Breast epithelium (tissue), 4 donors: ENCODE data around the gene LCK. TPM values are rescaled to one million over a fixed set of nuclear protein-coding genes. Genes with fewer than 3 reads are reported as not detected.

Experiments
- DNase-seq, 2 donors: peaks; one replicate each; pipeline ENCODE4 v3.0.0-alpha.2; 2019; ENCODE audit warnings: low spot score in 2 of 2
- H3K27ac ChIP-seq, 2 donors: fragments of 200-600 bp; sonication (generic) in 1 of 2; one replicate each; pipeline ENCODE4 v1.5.1; 2016 to 2019; ENCODE audit warnings: mild to moderate bottlenecking in 1 of 2
- H3K27me3 ChIP-seq, 2 donors: fragments of 200-600 bp; sonication (generic) in 1 of 2; one replicate each; pipeline versions ENCODE4 v1.5.1 to v1.6.0; 2017 to 2019; ENCODE audit warnings: control low read depth in 1 of 2, mild to moderate bottlenecking in 1 of 2
- H3K36me3 ChIP-seq: fragments of 200-600 bp; one replicate; pipeline ENCODE4 v1.5.1; 2019
- H3K4me1 ChIP-seq, 2 donors: fragments of 200-600 bp; sonication (generic); one replicate each; pipeline ENCODE4 v1.5.1; 2016 to 2019; ENCODE audit warnings: control low read depth in 1 of 2
- H3K4me3 ChIP-seq, 3 donors: fragments of 200-600 bp; sonication (generic); 1 replicate in 2 of 3; 2 replicates in 1 of 3; pipeline ENCODE4 v1.5.1; 2016 to 2019; ENCODE audit warnings: mild to moderate bottlenecking in 3 of 3, moderate library complexity in 2 of 3
- H3K9me3 ChIP-seq, 2 donors: fragments of 200-600 bp; sonication (generic) in 1 of 2; one replicate each; pipeline ENCODE4 v1.5.1; 2016 to 2019; ENCODE audit warnings: control low read depth in 1 of 2
- POLR2A ChIP-seq: fragments of 450-650 bp; IDR thresholded peaks from one replicate; pipeline ENCODE4 v1.6.1; 2016; ENCODE audit warnings: antibody characterized with exemption, mild to moderate bottlenecking, moderate library complexity
- POLR2AphosphoS5 ChIP-seq, 3 donors: sonication (generic); formaldehyde crosslinking; IDR thresholded peaks; one replicate each; pipeline ENCODE4 v1.6.1; 2017; ENCODE audit warnings: antibody characterized with exemption in 3 of 3
- intact Hi-C: fragments of 100-400 bp; cut with DNase I; formaldehyde crosslinking; loops from one replicate; pipeline ENCODE4 v1.15.1; 2023; ENCODE audit warnings: low total_unique reads
- total RNA-seq, 3 donors: library from RNA; depleted of rRNA; stranded (reverse); fragments of >200 nt; gene quantifications; one replicate each; pipeline ENCODE4 v1.1.0, GENCODE V29; 2016
- TF ChIP-seq, protein P1 (sequence below), 3 donors: fragments of 450-650 bp; IDR thresholded peaks; one replicate each; pipeline ENCODE4 v1.5.1; 2016 to 2017; ENCODE audit warnings: antibody characterized with exemption in 3 of 3, mild to moderate bottlenecking in 3 of 3, moderate library complexity in 3 of 3

Gene LCK
- total RNA-seq, 3 donors from 2014 or later, result 2.4 to 4.1 (median 2.9) TPM

- Histone ChIP-seq H3K4me1 (no peaks in the 10 kb centered on the region), H3K27ac (no peak overlapping the region), H3K27me3 (no peaks in the 10 kb centered on the region), H3K36me3 (no peaks in the 10 kb centered on the region), H3K9me3 (no peaks in the 10 kb centered on the region), H3K4me3 (no peak overlapping the region)
- no peak for DNase-seq
- TF ChIP-seq, protein P1, sequence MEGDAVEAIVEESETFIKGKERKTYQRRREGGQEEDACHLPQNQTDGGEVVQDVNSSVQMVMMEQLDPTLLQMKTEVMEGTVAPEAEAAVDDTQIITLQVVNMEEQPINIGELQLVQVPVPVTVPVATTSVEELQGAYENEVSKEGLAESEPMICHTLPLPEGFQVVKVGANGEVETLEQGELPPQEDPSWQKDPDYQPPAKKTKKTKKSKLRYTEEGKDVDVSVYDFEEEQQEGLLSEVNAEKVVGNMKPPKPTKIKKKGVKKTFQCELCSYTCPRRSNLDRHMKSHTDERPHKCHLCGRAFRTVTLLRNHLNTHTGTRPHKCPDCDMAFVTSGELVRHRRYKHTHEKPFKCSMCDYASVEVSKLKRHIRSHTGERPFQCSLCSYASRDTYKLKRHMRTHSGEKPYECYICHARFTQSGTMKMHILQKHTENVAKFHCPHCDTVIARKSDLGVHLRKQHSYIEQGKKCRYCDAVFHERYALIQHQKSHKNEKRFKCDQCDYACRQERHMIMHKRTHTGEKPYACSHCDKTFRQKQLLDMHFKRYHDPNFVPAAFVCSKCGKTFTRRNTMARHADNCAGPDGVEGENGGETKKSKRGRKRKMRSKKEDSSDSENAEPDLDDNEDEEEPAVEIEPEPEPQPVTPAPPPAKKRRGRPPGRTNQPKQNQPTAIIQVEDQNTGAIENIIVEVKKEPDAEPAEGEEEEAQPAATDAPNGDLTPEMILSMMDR (IDR thresholded peaks at IDR 0.05), result no peak
- no peak for TF ChIP-seq POLR2AphosphoS5 (IDR thresholded peaks at IDR 0.05)
- TF ChIP-seq POLR2A, result no peak
- intact Hi-C loops, result no loop called here
These were observed 60.8 kb downstream of the LCK start for GRCh38 chr1:32311709-32312393.

DNA sequence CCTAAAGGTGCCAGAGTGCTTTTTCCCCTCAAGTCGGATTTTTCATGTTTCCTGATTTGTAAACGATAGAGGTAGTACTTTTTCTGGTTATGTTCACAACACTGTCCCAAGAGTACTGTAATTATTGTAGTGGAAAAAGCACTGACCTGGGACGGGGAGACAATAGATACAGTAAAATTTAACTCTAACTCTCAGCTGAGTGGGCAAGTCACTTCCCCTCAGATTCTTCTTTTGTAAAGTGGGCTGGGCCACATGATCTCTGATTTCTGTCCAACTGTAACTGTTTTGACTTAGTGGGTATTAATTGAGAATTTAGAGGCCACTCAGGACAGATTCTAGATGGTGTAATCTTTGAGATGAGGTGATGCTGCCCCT lies 65.8 kb downstream of the LCK start:
- Histone ChIP-seq H3K9me3 (no peaks in the 10 kb centered on the region), H3K27me3 (no peaks in the 10 kb centered on the region), H3K4me3 (no peak overlapping the region), H3K4me1 (no peaks in the 10 kb centered on the region), H3K27ac (no peak overlapping the region), H3K36me3 (no peaks in the 10 kb centered on the region)
- no peak for TF ChIP-seq POLR2AphosphoS5 (IDR thresholded peaks at IDR 0.05)
- no peak for TF ChIP-seq POLR2A
- TF ChIP-seq, protein P1 (IDR thresholded peaks at IDR 0.05), result no peak
- intact Hi-C loops, result no loop called here
- DNase-seq, result no peak

DNA sequence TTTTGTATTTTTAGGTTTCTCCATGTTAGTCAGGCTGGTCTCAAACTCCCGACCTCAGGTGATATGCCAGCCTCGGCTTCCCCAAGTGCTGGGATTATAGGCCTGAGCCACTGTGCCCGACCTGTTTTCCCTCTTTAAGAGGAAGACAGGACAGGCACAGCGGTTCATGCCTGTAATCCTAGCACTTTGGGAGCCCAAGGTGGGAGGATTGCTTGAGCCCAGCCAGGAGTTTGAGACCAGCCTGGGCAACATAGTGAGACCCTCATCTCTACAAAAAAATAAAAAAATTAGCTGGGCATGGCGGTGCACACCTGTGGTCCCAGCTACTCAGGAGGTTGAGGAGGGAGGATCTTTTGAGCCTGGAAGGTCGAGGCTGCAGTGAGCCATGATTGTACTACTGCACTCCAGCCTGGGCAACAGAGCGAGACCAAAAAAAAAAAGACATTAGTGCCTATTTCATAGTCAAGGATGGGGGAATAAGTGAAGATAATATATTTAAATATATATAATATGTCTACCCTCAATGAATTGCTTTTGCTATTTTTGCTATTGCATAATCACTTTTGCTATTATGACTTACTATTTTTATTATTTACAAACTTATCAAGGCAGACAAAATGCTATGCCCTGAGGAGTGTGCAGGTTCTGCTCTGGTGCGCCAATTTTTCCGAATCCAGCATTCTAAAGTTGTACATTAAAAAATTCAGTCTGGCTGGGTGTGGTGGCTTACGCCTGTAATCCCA lies 67.2 kb downstream of the LCK start:
- Histone ChIP-seq H3K9me3 (no peaks in the 10 kb centered on the region), H3K27ac (no peak overlapping the region), H3K4me1 (no peaks in the 10 kb centered on the region), H3K36me3 (no peaks in the 10 kb centered on the region), H3K27me3 (no peaks in the 10 kb centered on the region), H3K4me3 (no peak overlapping the region)
- intact Hi-C loops, result no loop called here
- no peak for DNase-seq
- TF ChIP-seq POLR2A (no peak), POLR2AphosphoS5 (IDR thresholded peaks at IDR 0.05) (no peak)
- TF ChIP-seq, protein P1 (IDR thresholded peaks at IDR 0.05), result no peak

GRCh38 chr1:32321712-32322291 lies 70.7 kb downstream of the LCK start:
- DNase-seq, result no peak
- Histone ChIP-seq H3K36me3 (no peaks in the 10 kb centered on the region), H3K27ac (peak overlapping the region in 1 of 2 donors; percentile 8), H3K4me1 (no peaks in the 10 kb centered on the region), H3K4me3 (no peak overlapping the region), H3K27me3 (no peaks in the 10 kb centered on the region), H3K9me3 (no peaks in the 10 kb centered on the region)
- TF ChIP-seq POLR2AphosphoS5 (IDR thresholded peaks at IDR 0.05) (no peak), POLR2A (no peak)
- TF ChIP-seq, protein P1 (IDR thresholded peaks at IDR 0.05), result no peak
- intact Hi-C loops, result no loop called here

DNA sequence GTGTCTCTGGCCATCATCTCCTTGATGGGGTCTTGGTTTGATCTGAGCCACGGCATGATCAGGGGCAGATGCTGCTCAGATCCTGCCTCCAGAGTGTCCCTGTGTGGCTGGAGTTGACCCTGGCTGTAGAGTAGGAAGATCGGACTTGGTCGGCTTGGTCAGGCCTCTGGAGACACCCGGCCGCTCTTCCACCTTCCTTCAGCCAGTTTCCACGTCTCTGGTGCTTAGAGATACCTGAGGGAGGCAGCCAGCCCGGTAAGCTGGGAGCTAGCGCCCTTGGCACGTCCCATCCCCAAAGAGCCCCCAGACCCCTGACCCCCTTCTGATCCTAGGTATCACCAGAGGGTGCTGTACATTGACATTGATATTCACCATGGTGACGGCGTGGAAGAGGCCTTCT lies 76.1 kb downstream of the LCK start:
- Histone ChIP-seq H3K36me3 (peaks cover 5% of the 10 kb centered on the region), H3K9me3 (no peaks in the 10 kb centered on the region), H3K4me3 (no peak overlapping the region), H3K4me1 (no peaks in the 10 kb centered on the region), H3K27ac (no peak overlapping the region), H3K27me3 (no peaks in the 10 kb centered on the region)
- intact Hi-C loops, result no loop called here
- no peak for DNase-seq
- TF ChIP-seq, protein P1 (IDR thresholded peaks at IDR 0.05), result no peak
- TF ChIP-seq POLR2A (no peak), POLR2AphosphoS5 (IDR thresholded peaks at IDR 0.05) (no peak)
